Naive thymus-derived CD8-positive, alpha-beta T cell (primary cell): Measurements from ENCODE around the gene MYO3B. TPM values are rescaled to one million over a fixed set of nuclear protein-coding genes. Genes with fewer than 3 reads are reported as not detected.

ENCODE experiments used
- ATAC-seq, 2 donors: fragments of 150-1000 bp; cut with Tn5 transposase in 1 of 2; sonication (Bioruptor Pico), chemical (Tn5 transposase) in 1 of 2; 1 replicate in 1 of 2; 2 replicates in 1 of 2; pipeline ENCODE4 v1.10.0; 2021; ENCODE audit warnings: mild to moderate bottlenecking in 2 of 2, moderate library complexity in 2 of 2
- POLR2A ChIA-PET: fragments of 350-600 bp; sonication (Branson Sonifier 250); formaldehyde crosslinking; loops from one replicate; lab custom pipeline; 2021; ENCODE audit warnings: antibody characterized with exemption; lab: Charles Lee
- DNase-seq, 10 donors: peaks; one replicate each; pipeline versions ENCODE4 v3.0.0 to v3.0.0-alpha.2; 2020 to 2022
- H3K27ac Mint-ChIP-seq, 10 donors: one replicate each; pipeline ENCODE4 v1.8.0; 2020 to 2022; ENCODE audit warnings: mild to moderate bottlenecking in 10 of 10, mixed read lengths in 10 of 10, moderate library complexity in 4 of 10, inconsistent platforms in 1 of 10
- H3K27me3 Mint-ChIP-seq, 5 donors: one replicate each; pipeline ENCODE4 v1.8.0; 2021 to 2022; ENCODE audit warnings: mixed read lengths in 5 of 5
- H3K36me3 Mint-ChIP-seq, 3 donors: one replicate each; pipeline ENCODE4 v1.8.0; 2020 to 2022; ENCODE audit warnings: mixed read lengths in 3 of 3, mild to moderate bottlenecking in 2 of 3, inconsistent platforms in 1 of 3
- H3K4me1 Mint-ChIP-seq, 4 donors: one replicate each; pipeline ENCODE4 v1.8.0; 2021 to 2022; ENCODE audit warnings: mixed read lengths in 4 of 4
- H3K4me3 Mint-ChIP-seq, 10 donors: one replicate each; pipeline ENCODE4 v1.8.0; 2020 to 2022; ENCODE audit warnings: mild to moderate bottlenecking in 10 of 10, mixed read lengths in 10 of 10, moderate library complexity in 6 of 10, inconsistent platforms in 1 of 10
- H3K9me3 Mint-ChIP-seq, 9 donors: one replicate each; pipeline ENCODE4 v1.8.0; 2020 to 2022; ENCODE audit warnings: mixed read lengths in 9 of 9, mild to moderate bottlenecking in 3 of 9, inconsistent platforms in 1 of 9, moderate library complexity in 1 of 9
- polyA plus RNA-seq, 3 donors: library from polyadenylated mRNA; unstranded; fragments of 300-500 nt; fragmentation: Illumina TruSeq; gene quantifications; one replicate each; pipeline ENCODE4 v1.2.3, GENCODE V29; 2021
- total RNA-seq, 8 experiments: library from RNA in 2 of 8; stranded (reverse) in 2 of 8; gene quantifications; one replicate each; pipeline ENCODE4 v1.2.3 and lab custom pipeline; 2021 to 2026

The MYO3B gene
- total and polyA plus RNA-seq, 5 experiments from 2014 or later: not detected

DNA sequence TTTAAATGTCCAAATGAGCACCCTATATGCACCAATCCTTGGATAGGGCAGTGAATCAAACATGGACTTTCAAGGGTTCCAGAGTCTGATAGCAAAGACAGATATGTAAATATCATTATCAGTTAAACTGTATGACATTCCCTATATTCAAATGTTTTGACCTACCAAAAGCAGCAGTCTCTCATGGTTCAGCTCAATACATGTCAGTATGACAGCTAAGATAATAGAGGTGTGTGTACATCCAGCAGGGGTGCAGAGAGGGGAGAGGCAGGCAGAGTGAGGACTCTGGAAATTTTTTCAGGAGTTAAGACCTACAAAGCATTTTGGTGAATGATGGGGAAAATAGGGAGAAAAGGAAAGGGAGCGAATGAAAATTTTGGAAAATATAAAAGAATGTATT lies 106.3 kb downstream of the MYO3B start:
- Mint-ChIP-seq H3K36me3 (no peaks in the 10 kb centered on the region), H3K4me3 (no peak overlapping the region), H3K9me3 (peaks cover 0 to 8% (median 0%) of the 10 kb centered on the region in 9 donors), H3K27me3 (peaks cover 8 to 56% (median 10%) of the 10 kb centered on the region in 5 donors), H3K27ac (no peak overlapping the region), H3K4me1 (no peaks in the 10 kb centered on the region)
- POLR2A ChIA-PET: no interaction called here
- DNase-seq (no peak), ATAC-seq (no peak)

DNA sequence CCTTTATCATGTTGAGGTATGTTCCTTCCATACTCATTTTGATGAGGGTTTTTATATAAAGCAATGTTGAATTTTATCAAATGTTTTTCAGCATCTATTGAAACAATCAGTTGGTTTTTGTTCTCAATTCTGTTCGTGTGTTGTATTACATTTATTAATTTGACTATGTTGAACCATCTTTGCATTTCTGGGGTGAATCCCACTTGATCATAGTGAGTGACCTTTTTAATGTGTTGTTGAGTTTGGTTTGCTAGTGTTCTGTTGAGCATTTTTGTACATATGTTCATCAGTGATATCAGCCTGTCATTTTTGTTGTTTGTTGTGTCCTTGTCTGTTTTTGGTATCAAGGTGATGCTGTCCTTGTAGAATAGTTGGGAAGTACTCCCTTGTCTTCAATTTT lies 110.9 kb downstream of the MYO3B start:
- peaks cover 9 to 63% (median 19%) of the 10 kb centered on the region in 5 donors for H3K27me3 Mint-ChIP-seq
- peaks cover 4 to 50% (median 26%) of the 10 kb centered on the region in 9 donors for H3K9me3 Mint-ChIP-seq
- no peak overlapping the region for H3K27ac Mint-ChIP-seq
- no peak for DNase-seq
- no peak for ATAC-seq
- no peak overlapping the region for H3K4me3 Mint-ChIP-seq
- H3K36me3 Mint-ChIP-seq: peaks cover 4 to 31% (median 14%) of the 10 kb centered on the region in 3 donors
- POLR2A ChIA-PET: no interaction called here
- no peaks in the 10 kb centered on the region for H3K4me1 Mint-ChIP-seq

DNA sequence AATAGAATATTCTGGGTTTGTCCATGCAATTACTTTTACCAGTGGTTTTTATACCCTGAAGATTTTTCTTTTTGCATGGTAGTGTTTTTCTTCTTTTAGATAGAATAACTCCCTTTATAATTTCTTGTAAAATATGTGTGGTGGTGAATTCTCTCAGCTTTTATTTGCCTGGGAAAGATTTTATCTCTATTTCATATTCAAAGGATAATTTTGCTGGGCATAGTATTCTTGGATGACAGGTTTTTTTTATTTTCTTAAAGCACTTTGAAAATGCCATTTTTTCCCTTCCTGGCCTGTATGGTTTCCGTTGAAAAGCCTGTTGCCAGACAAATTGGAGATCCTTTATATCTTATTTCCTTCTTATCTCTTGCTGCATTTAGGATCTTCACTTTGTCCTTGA lies 113.5 kb downstream of the MYO3B start:
- Mint-ChIP-seq H3K27ac (no peak overlapping the region), H3K9me3 (peaks cover 7 to 69% (median 34%) of the 10 kb centered on the region in 9 donors), H3K36me3 (peaks cover 4 to 38% (median 14%) of the 10 kb centered on the region in 3 donors), H3K27me3 (peaks cover 10 to 79% (median 23%) of the 10 kb centered on the region in 5 donors), H3K4me1 (no peaks in the 10 kb centered on the region), H3K4me3 (no peak overlapping the region)
- POLR2A ChIA-PET: interaction anchor here (0.6 kb wide), 1 partner anchor 626 kb away, joined by 3 read pairs; no protein-coding TSS in a partner anchor
- DNase-seq (no peak), ATAC-seq (no peak)

DNA sequence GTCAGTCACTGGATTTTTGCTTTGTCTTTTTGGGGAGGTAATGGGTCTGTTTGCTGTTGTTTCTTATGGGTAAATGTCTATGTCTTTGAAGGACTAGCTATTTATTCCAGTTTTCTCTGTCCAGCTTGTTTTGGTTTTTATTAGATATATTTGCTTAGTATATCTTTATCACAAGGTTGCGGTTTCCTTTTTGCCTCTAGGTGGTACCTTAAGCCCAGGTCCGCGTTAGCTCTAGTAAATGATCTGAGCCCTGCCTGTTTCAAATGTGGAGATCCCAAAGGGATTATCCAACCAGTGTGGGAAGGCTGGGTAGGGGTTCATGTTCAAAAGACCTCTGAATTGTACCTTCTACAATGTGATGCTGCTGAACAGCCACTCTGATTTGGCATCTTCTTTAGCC lies 114.5 kb downstream of the MYO3B start:
- H3K27ac Mint-ChIP-seq: no peak overlapping the region
- peaks cover 4 to 38% (median 14%) of the 10 kb centered on the region in 3 donors for H3K36me3 Mint-ChIP-seq
- peaks cover 7 to 69% (median 34%) of the 10 kb centered on the region in 9 donors for H3K9me3 Mint-ChIP-seq
- H3K4me1 Mint-ChIP-seq: no peaks in the 10 kb centered on the region
- ATAC-seq (no peak), DNase-seq (no peak)
- H3K4me3 Mint-ChIP-seq: no peak overlapping the region
- H3K27me3 Mint-ChIP-seq: peaks cover 11 to 74% (median 19%) of the 10 kb centered on the region in 5 donors
- POLR2A ChIA-PET: no interaction called here

DNA sequence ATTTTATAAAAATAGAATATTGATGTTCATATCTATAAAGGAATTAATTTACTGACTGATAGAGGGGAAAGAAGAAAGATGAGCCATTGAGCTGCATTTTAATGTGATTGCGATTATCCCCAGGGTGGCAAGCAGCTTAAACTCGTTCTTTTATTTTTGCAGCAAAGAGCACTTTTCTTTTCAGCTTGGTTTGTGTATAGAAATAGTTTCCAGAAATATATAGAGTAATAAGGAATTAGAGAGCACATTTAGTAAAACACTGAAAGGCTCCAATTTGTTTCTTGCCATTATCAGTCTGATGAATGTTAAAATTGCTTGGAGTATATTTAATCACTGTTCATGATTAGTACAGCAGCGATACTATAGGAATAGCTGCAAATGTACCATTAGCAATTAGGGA lies 119.5 kb downstream of the MYO3B start:
- DNase-seq: no peak
- peak overlapping the region in 1 of 10 donors; percentile 34 for H3K27ac Mint-ChIP-seq
- POLR2A ChIA-PET: no interaction called here
- peaks cover 0 to 19% (median 4%) of the 10 kb centered on the region in 3 donors for H3K36me3 Mint-ChIP-seq
- ATAC-seq: no peak
- peaks cover under 1 to 32% (median 11%) of the 10 kb centered on the region in 9 donors for H3K9me3 Mint-ChIP-seq
- H3K27me3 Mint-ChIP-seq: peaks cover 4 to 30% (median 8%) of the 10 kb centered on the region in 5 donors
- no peak overlapping the region for H3K4me3 Mint-ChIP-seq
- H3K4me1 Mint-ChIP-seq: peaks cover 0 to 3% (median 0%) of the 10 kb centered on the region in 4 donors

DNA sequence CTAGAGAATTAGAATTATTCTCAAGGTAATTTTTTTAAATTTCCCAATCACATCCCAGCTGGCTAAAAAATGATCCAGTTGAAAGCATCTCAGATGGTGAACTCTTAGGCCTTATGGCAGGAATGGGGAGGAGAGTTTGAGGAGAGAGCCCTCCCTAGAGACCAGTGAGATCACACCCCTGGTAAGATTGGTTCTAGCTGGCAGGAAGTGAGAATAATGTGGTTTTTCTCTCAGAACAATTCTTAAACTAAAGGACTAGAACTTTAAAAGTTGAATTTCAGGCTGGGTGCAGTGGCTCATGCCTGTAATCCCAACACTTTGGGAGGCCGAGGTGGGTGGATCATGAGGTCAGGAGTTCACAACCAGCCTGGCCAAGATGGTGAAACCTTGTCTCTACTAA lies 120.2 kb downstream of the MYO3B start:
- ATAC-seq (no peak), DNase-seq (no peak)
- H3K9me3 Mint-ChIP-seq: peaks cover 0 to 26% (median 9%) of the 10 kb centered on the region in 9 donors
- peaks cover 0 to 3% (median 0%) of the 10 kb centered on the region in 4 donors for H3K4me1 Mint-ChIP-seq
- peaks cover 4 to 30% (median 8%) of the 10 kb centered on the region in 5 donors for H3K27me3 Mint-ChIP-seq
- H3K4me3 Mint-ChIP-seq: no peak overlapping the region
- H3K36me3 Mint-ChIP-seq: peaks cover 0 to 13% (median 2%) of the 10 kb centered on the region in 3 donors
- H3K27ac Mint-ChIP-seq: no peak overlapping the region
- POLR2A ChIA-PET: no interaction called here

DNA sequence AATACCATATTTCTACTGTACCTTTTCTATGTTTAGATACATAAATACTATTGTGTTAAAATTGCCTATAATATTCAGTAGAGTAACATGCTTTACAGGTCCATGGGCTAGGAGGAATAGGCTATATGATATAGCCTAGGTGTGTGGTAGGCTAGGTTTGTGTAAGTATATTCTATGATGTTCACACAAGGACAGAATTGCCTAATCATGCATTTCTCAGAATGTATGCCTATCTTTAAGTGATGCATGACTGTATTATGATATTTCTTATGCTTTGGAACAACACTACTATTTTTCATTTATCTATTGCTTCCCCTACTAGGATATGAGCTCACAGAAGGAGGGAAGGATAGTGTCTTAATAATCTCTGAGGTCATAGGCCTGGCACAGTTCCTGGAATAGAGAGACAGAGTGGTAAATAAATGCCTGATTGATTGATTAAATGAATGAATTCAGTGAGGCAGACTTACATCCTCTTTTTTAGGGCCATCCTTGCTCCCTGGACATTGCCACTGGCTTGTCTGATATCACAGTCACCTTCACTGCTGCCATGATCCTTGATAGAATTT lies 121.0 kb downstream of the MYO3B start:
- Mint-ChIP-seq H3K9me3 (peaks cover 0 to 18% (median 8%) of the 10 kb centered on the region in 9 donors), H3K4me1 (peaks cover 0 to 3% (median 0%) of the 10 kb centered on the region in 4 donors), H3K36me3 (peaks cover 0 to 7% (median 2%) of the 10 kb centered on the region in 3 donors), H3K27ac (no peak overlapping the region), H3K27me3 (peaks cover 4 to 23% (median 8%) of the 10 kb centered on the region in 5 donors), H3K4me3 (no peak overlapping the region)
- POLR2A ChIA-PET: no interaction called here
- DNase-seq (no peak), ATAC-seq (no peak)

DNA sequence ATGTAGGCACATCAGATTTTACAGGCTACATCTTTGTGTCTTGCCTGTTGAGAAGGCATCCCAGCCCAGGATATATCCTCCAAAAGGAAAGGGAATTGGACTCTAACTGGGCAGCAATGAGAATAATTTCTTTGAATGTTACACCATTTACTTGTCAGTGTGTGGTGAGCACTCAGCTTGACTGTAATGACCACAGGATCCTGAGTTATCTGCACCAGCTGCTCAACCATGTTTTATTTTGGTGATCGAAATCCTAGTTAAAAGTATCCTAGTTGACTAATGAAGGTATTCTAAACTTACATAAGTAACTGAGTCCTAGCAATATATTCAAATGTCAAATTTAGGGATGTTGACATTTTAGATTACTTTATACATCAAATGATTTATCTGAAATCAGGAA lies 123.0 kb downstream of the MYO3B start:
- peaks cover 0 to 4% (median 2%) of the 10 kb centered on the region in 3 donors for H3K36me3 Mint-ChIP-seq
- H3K27me3 Mint-ChIP-seq: peaks cover 2 to 8% (median 5%) of the 10 kb centered on the region in 5 donors
- POLR2A ChIA-PET: no interaction called here
- H3K4me1 Mint-ChIP-seq: peaks cover 0 to 3% (median 0%) of the 10 kb centered on the region in 4 donors
- DNase-seq: no peak
- no peak overlapping the region for H3K4me3 Mint-ChIP-seq
- H3K9me3 Mint-ChIP-seq: peaks cover 0 to 8% (median 3%) of the 10 kb centered on the region in 9 donors
- ATAC-seq: no peak
- H3K27ac Mint-ChIP-seq: no peak overlapping the region

DNA sequence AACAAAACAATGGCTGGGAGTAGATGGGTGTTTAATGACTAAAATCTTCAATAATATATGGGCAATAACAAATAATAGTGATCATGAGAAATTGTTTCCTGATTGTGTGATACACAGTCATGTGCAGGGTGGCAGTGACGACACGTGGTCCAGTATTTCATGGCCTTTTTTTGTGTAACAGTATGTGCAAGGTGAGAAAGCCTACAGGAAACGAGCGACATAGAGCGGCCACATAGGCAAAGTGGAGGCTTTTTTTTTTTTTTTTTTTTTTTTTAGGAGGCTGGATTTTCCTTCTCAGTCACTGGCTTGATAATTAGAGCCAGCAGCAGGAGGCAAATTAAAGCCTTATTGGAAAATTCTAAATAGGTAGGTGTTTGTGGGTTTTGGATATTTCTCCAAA lies 123.7 kb downstream of the MYO3B start:
- Mint-ChIP-seq H3K4me1 (peaks cover 0 to 3% (median 0%) of the 10 kb centered on the region in 4 donors), H3K9me3 (peaks cover 0 to 2% (median 0%) of the 10 kb centered on the region in 9 donors), H3K4me3 (no peak overlapping the region), H3K36me3 (peaks cover 0 to 2% (median 0%) of the 10 kb centered on the region in 3 donors), H3K27me3 (peaks cover 0 to 6% (median 3%) of the 10 kb centered on the region in 5 donors), H3K27ac (no peak overlapping the region)
- POLR2A ChIA-PET: no interaction called here
- ATAC-seq (no peak), DNase-seq (no peak)

DNA sequence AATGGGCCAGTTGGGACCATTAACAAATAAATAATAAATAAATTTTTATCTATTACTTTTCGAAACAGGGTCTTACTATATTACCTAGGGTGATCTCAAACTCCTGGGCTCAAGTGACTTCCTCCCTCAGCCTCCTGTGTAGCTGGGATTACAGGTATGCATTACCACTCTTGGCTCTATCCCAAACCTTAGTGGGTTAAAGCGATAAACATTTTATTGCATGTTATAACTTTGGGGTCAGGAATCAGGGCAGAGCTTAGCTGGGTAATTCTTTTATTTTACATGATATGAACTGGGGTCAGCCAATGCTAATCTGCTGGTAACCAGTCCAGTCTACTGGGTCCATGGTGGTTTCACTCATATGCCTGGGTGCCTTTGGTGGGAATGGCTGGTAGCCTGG lies 127.8 kb downstream of the MYO3B start:
- Mint-ChIP-seq H3K36me3 (no peaks in the 10 kb centered on the region), H3K4me3 (no peak overlapping the region), H3K9me3 (no peaks in the 10 kb centered on the region), H3K27ac (no peak overlapping the region), H3K4me1 (no peaks in the 10 kb centered on the region), H3K27me3 (peaks cover 0 to 6% (median 5%) of the 10 kb centered on the region in 5 donors)
- no peak for DNase-seq
- POLR2A ChIA-PET: no interaction called here
- no peak for ATAC-seq

DNA sequence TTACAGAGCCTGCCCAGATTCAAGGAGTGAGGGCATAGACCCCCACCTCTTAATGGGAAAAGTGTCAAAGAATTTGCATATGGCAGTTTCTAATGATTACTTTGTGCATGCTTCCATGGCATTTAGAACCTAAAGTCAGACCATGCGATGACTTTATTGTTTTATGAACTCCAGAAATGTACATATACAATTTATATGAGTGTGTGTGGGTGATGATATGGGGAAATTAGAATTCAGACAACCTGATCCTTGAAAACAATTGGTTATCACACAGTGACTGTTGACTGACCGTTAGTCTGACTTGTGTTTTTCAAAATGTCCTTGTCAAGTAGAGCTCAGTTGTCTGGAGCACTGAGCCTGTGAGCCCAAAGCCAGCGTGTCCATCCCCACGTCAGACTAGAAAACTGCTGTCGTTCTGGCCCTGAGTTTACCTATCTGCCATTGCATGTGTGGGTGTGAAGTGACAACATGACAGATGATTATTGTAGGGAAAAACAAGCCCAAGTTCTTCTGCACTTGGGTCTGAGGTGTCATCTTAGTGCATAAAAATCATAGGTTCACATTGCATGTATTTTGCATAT lies 128.4 kb downstream of the MYO3B start:
- Mint-ChIP-seq H3K9me3 (no peaks in the 10 kb centered on the region), H3K36me3 (no peaks in the 10 kb centered on the region), H3K27me3 (peaks cover 0 to 8% (median 5%) of the 10 kb centered on the region in 5 donors), H3K4me1 (no peaks in the 10 kb centered on the region), H3K27ac (no peak overlapping the region), H3K4me3 (no peak overlapping the region)
- DNase-seq: no peak
- POLR2A ChIA-PET: no interaction called here
- ATAC-seq: no peak

DNA sequence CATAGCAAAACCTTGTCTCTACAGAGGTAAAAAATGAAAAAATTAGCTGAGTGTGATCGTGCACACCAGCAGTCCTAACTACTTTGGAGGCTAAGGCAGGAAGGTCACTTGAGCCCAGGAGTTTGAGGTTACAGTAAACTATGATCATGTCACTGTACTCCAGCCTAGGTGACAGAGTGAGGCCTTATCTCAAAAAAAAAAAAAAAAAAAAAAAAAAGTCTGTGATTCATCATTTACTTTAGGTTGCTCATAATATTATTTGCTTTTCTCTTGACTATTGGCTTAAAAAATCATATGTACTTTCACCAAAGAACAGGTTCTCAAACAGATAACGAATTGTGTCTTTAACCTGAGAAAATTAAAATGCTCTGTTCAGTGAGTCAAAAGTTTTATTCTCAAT lies 129.1 kb downstream of the MYO3B start:
- H3K4me1 Mint-ChIP-seq: no peaks in the 10 kb centered on the region
- DNase-seq: no peak
- H3K9me3 Mint-ChIP-seq: no peaks in the 10 kb centered on the region
- peaks cover 0 to 8% (median 6%) of the 10 kb centered on the region in 5 donors for H3K27me3 Mint-ChIP-seq
- no peak overlapping the region for H3K4me3 Mint-ChIP-seq
- H3K27ac Mint-ChIP-seq: no peak overlapping the region
- H3K36me3 Mint-ChIP-seq: no peaks in the 10 kb centered on the region
- POLR2A ChIA-PET: no interaction called here
- no peak for ATAC-seq

DNA sequence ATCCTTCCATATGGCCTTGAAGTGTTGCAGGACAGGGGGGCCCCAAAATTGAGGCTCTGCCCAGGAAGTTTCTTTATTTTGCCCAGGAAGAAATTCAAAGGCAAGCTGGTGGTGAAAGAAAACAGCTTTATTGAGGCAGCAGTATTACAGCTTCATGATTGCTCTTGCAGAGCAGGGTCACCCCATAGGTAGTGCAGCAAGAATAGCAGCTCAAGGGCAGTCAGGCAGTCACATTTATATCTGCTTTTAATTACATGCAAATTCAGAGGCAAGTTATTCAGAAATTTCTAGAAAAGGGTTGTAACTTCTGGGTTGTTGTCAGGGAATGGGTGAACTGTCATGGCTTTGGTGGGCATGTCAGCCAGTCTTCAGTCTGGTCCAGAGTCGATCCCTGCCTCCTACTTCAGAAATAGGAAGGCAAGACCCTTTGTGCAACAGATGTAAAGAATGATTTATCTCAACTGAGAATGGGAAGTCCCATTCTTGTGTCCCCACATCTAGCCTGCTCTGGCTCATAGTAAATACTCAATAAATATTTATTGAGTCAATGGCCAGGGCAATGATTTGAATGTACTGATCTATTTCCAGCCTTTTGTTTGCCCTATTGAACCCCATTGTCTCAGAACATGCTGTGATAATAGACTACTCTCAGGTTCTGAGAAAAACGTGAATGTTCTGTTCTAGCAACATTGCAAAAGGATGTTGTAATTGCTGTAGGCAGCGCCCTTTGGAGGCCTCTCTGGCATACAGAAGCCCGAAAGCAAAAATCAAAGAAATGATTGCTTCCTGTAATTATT lies 129.8 kb downstream of the MYO3B start:
- peaks cover 0 to 12% (median 6%) of the 10 kb centered on the region in 5 donors for H3K27me3 Mint-ChIP-seq
- ATAC-seq (no peak), DNase-seq (no peak)
- H3K9me3 Mint-ChIP-seq: no peaks in the 10 kb centered on the region
- H3K4me3 Mint-ChIP-seq: no peak overlapping the region
- POLR2A ChIA-PET: no interaction called here
- no peaks in the 10 kb centered on the region for H3K36me3 Mint-ChIP-seq
- no peaks in the 10 kb centered on the region for H3K4me1 Mint-ChIP-seq
- no peak overlapping the region for H3K27ac Mint-ChIP-seq
